Nephron (organoid): ENCODE data around the gene FYCO1.

Experiments
- H3K27ac Mint-ChIP-seq, 3 experiments: 2 replicates each; pipeline ENCODE4 v1.8.0; 2020; ENCODE audit warnings: mixed read lengths in 3 of 3, mild to moderate bottlenecking in 2 of 3, moderate library complexity in 1 of 3
- H3K27me3 Mint-ChIP-seq: 2 replicates; pipeline ENCODE4 v1.8.0; 2021; ENCODE audit warnings: low read depth, mild to moderate bottlenecking, moderate library complexity, mixed read lengths
- H3K36me3 Mint-ChIP-seq: 2 replicates; pipeline ENCODE4 v1.8.0; 2020; ENCODE audit warnings: low read depth, mixed read lengths
- H3K4me1 Mint-ChIP-seq: 2 replicates; pipeline ENCODE4 v1.8.0; 2020; ENCODE audit warnings: mixed read lengths
- H3K4me3 Mint-ChIP-seq, 3 experiments: 2 replicates each; pipeline ENCODE4 v1.8.0; 2020; ENCODE audit warnings: mild to moderate bottlenecking in 3 of 3, mixed read lengths in 3 of 3, moderate library complexity in 2 of 3
- H3K9me3 Mint-ChIP-seq: 2 replicates; pipeline ENCODE4 v1.8.0; 2020; ENCODE audit warnings: mixed read lengths
- CTCF ChIP-seq, 3 experiments: fragments of 200-600 bp; sonication (generic); IDR thresholded peaks; one replicate each; pipeline ENCODE4 v1.5.0; 2021; ENCODE audit warnings: antibody characterized with exemption in 3 of 3; ENCODE audit not compliant: unreplicated experiment in 3 of 3

Gene FYCO1

DNA sequence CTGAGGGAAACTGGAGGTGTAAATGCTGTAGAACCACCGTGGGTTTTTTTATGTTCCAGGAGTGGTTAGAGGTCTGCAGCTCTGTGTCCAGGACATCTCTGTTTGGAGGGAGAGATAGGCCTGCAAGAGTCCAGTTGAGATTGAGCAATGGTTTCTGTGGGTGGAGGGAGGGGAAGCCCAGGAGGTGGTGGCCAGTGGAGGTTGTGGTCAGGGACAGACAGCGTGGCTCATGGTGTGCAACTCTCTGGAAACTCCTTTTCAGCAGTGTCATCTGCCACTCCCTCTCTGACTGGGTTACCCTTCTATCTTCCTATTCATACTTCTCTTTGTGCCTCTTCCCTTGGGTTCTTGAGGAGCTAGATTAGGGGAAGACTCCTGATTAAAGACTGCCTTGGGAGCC lies 22.1 kb upstream of the FYCO1 start:
- no peak overlapping the region for H3K27ac Mint-ChIP-seq

DNA sequence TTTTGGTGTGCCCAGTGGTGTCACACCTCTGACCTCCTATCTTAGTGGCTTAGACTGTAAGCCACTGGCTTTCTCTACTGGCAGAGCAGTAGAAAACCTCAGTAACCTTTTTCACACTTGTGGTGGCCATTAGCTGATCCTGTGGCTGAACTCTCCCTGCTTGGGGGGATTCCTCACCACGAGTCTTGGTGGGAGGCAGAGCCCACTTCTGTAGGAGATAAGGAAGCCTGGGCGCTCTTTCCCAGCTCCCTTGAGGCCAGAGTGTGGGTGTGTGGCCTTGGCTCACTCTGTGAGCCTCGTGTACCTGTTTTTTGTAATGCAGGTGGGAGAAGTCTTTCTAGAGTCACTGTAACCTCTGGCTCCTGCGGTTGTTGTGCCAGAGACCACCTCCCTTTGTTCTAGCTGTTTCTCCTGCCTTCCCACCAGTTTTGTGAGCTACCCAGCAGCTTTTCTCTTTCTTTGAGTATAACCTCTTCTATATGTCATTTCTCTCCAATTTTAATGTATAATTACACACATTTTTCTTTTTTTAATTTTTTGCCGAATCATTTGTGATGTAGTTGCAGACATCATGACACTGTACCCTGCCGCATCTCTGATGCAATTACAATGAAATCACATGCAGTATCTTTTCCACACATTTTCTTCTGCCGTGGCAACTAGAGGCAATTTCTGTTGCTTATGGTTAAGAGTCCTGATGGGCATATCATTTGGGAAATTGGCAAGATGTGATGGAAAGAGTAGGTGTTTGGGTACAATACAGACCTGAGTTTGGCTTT lies 17.9 kb upstream of the FYCO1 start:
- no peak overlapping the region for H3K27ac Mint-ChIP-seq
- H3K9me3 Mint-ChIP-seq, result no peaks in the 10 kb centered on the region

More for the DNA sequence above, 22.1 kb upstream of the FYCO1 start:
- Mint-ChIP-seq H3K36me3 (no peaks in the 10 kb centered on the region), H3K9me3 (peaks cover 9% of the 10 kb centered on the region), H3K27me3 (peaks cover 3% of the 10 kb centered on the region), H3K4me3 (no peak overlapping the region), H3K4me1 (no peaks in the 10 kb centered on the region)
- TF ChIP-seq CTCF (IDR thresholded peaks at IDR 0.05; ENCODE audit: unreplicated experiment in 3 of 3), result no peak

GRCh38 chr3:46012246-46012645 lies 16.6 kb upstream of the FYCO1 start:
- no peak overlapping the region for H3K27ac Mint-ChIP-seq
- H3K9me3 Mint-ChIP-seq, result no peaks in the 10 kb centered on the region
- no peak overlapping the region for H3K4me3 Mint-ChIP-seq
- peaks cover 3% of the 10 kb centered on the region for H3K27me3 Mint-ChIP-seq
- H3K36me3 Mint-ChIP-seq, result no peaks in the 10 kb centered on the region
- no peaks in the 10 kb centered on the region for H3K4me1 Mint-ChIP-seq
- no peak for TF ChIP-seq CTCF (IDR thresholded peaks at IDR 0.05; ENCODE audit: unreplicated experiment in 3 of 3)

More for the DNA sequence above, 17.9 kb upstream of the FYCO1 start:
- H3K27me3 Mint-ChIP-seq, result peaks cover 3% of the 10 kb centered on the region
- no peak overlapping the region for H3K4me3 Mint-ChIP-seq
- no peaks in the 10 kb centered on the region for H3K4me1 Mint-ChIP-seq
- H3K36me3 Mint-ChIP-seq, result no peaks in the 10 kb centered on the region
- TF ChIP-seq CTCF (IDR thresholded peaks at IDR 0.05; ENCODE audit: unreplicated experiment in 3 of 3), result no peak

GRCh38 chr3:46010519-46011113 lies 15.0 kb upstream of the FYCO1 start:
- no peaks in the 10 kb centered on the region for H3K9me3 Mint-ChIP-seq
- H3K4me3 Mint-ChIP-seq, result no peak overlapping the region
- peaks cover 3% of the 10 kb centered on the region for H3K27me3 Mint-ChIP-seq
- H3K36me3 Mint-ChIP-seq, result no peaks in the 10 kb centered on the region
- no peak for TF ChIP-seq CTCF (IDR thresholded peaks at IDR 0.05; ENCODE audit: unreplicated experiment in 3 of 3)
- peaks cover 8% of the 10 kb centered on the region for H3K4me1 Mint-ChIP-seq
- H3K27ac Mint-ChIP-seq, result no peak overlapping the region

- peaks cover under 1% of the 10 kb centered on the region for H3K27me3 Mint-ChIP-seq
- peaks cover 8% of the 10 kb centered on the region for H3K4me1 Mint-ChIP-seq
- no peaks in the 10 kb centered on the region for H3K36me3 Mint-ChIP-seq
- H3K27ac Mint-ChIP-seq, result no peak overlapping the region
- H3K4me3 Mint-ChIP-seq, result no peak overlapping the region
- no peak for TF ChIP-seq CTCF (IDR thresholded peaks at IDR 0.05; ENCODE audit: unreplicated experiment in 3 of 3)
- H3K9me3 Mint-ChIP-seq, result no peaks in the 10 kb centered on the region
These were observed 12.4 kb upstream of the FYCO1 start for GRCh38 chr3:46008058-46008457.

- no peak overlapping the region for H3K4me3 Mint-ChIP-seq
- H3K27me3 Mint-ChIP-seq, result no peaks in the 10 kb centered on the region
- peaks cover 8% of the 10 kb centered on the region for H3K4me1 Mint-ChIP-seq
- H3K27ac Mint-ChIP-seq, result no peak overlapping the region
- TF ChIP-seq CTCF (IDR thresholded peaks at IDR 0.05; ENCODE audit: unreplicated experiment in 3 of 3), result no peak
- H3K36me3 Mint-ChIP-seq, result no peaks in the 10 kb centered on the region
- H3K9me3 Mint-ChIP-seq, result no peaks in the 10 kb centered on the region
These were observed 11.7 kb upstream of the FYCO1 start for GRCh38 chr3:46007280-46007679.
